GM19351 (cell line): ENCODE measurements around the gene C1QTNF6.

ENCODE experiments used
- ATAC-seq: cut with Tn5 transposase; IDR thresholded peaks from one replicate; pipeline ENCODE4 v1.9.1; 2021; ENCODE audit warnings: mild to moderate bottlenecking, moderate library complexity; ENCODE audit not compliant: unreplicated experiment

Gene C1QTNF6

DNA sequence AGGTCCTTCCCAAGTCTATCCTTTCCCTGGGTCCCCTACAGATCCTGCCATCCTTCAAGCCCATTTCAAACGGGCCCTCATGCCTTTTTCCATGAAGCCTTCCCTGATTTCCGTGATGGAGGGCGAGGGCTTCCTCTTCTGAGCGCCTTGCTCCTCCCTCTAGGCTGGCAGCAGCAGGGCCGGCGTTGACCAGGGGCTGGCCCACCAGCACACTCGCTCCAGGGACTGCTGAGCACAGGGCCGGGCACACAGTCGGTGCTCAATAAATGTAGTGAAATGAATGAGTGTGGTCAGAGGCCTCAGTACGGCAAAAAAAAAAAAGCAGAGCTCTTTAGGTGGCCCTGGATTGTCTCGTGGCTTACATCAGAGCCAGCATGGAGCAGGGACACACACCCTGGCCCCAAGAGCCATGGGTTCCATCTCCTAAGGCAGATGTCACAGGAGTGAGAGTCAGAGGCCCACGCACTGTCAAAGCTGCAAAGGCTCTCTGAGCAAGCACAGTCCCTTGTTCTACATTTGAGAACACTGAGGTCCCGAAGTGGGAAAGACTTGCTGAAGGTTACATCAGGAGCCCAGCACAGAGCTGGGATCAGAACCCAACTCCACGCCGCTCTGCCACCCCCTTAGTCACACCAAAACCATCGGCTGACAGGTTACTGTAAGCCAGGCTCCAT, 41.4 kb downstream of the C1QTNF6 start:
- no peak for ATAC-seq

- ATAC-seq, result no peak
Measured at GRCh38 chr22:37146051-37146385, 42.0 kb downstream of the C1QTNF6 start.

DNA sequence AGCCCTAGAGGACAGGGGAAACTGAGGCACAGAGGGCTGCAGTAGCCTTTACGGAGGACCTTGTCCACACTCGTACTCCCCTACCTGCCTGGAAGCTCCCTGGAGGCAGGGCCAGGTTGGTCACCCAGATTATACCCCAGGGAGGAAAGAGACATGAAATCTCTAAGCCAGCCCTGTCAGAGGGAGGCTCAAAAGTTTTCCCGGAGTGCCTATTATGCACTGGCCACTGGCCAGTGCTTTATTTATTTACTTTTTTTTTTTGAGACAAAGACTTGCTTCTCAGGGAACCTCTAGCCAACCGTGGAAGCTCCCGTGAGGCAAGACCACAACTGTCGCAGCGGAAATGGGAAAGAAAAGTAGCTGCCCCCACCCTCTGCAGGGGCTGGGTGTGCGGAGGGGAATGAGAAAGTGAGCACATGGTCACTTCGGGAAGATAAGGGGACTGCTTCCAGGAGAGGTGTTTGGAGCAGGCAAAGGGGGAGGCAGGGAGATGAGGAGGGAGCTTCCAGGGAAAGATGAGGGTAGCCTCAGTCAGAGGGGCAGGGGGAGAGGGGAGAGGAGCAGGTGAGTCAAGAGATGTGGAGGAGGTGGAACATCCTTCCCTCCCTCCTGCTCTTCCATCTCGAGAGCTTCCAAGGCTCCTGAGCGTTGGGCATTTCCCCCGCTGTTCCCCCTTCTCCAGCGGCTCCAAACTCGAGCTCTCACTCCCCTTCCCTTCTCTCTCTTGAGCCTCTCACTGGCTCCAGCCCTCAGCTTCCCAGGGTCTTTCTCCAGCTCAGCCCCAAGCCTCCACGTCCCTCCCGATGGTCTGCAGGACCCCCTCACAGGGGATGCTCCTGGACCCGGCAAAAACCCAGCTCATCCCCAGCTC, 42.6 kb downstream of the C1QTNF6 start:
- no peak for ATAC-seq

- no peak for ATAC-seq
Measured at GRCh38 chr22:37144180-37144554, 43.9 kb downstream of the C1QTNF6 start.

- no peak for ATAC-seq
Measured at GRCh38 chr22:37141971-37142370, 46.1 kb downstream of the C1QTNF6 start.

DNA sequence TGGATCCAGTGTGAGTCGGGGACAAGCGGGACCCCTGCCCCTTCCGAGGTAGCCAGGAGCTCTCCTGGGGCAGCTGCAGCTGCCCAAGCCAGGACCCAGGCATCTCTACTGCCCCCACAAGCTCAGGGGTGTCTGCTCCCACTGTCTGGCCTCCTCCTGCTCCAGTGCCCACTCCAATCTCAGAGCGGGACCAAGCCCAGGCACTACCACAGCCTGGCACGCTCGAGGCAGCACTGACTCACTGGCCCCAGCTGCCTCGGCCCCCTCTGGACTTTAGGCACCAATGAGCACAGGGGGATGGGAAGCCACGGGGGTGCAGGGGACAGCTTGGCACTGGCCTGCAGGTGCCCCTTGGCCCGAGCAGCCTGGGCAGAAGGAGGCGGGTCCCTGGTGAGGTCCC, 46.6 kb downstream of the C1QTNF6 start:
- ATAC-seq, result no peak

DNA sequence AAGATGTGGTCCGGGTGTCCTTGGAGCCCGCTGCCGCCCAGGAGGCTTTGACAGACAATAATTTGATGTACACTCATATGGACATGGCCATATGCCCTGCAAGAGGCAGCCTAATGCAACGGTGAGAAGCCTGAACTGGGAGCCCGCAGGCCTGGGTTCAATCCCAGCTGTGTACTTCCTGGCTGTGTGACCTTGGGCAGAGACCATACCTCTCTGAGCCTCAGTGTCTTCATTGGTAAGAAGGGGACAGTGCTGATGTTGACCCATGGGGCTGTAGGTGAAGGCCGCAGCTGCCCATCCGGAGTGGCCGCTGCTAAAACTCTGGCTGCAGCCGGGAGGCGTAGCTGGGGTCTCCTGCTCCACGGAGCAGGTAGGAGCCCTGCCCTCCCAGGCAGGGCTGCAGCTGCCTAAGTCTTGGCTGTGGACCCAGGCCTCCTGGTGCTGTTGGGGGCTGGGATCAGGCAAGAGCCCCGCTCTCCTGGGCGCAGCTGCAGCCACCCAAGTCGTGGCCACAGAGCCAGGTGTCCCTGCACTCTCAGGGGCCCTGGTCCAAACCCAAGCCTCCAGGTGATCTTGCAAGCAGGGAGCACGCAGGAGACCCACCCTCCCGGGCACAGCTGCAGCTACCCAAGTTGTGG, 47.2 kb downstream of the C1QTNF6 start:
- no peak for ATAC-seq

DNA sequence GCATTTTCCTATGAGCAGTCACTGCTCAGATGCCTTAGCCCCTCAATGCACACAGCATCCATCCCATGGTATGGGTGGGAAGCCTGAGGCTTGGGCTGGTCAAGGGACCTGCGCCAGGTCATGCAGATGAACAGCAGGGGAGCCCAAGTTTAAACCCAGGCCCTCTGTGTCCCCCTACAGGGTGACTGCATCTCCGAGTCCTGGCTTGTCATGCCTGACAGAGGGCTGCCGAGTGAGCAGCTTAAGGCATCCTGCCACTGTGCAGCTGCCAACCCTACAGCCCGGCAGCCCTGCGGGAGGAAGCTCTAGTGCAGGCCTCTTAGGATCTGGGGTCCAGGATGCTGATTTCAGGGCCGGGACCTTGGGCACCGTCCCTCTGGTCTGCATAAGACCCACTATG, 48.3 kb downstream of the C1QTNF6 start:
- ATAC-seq, result no peak

DNA sequence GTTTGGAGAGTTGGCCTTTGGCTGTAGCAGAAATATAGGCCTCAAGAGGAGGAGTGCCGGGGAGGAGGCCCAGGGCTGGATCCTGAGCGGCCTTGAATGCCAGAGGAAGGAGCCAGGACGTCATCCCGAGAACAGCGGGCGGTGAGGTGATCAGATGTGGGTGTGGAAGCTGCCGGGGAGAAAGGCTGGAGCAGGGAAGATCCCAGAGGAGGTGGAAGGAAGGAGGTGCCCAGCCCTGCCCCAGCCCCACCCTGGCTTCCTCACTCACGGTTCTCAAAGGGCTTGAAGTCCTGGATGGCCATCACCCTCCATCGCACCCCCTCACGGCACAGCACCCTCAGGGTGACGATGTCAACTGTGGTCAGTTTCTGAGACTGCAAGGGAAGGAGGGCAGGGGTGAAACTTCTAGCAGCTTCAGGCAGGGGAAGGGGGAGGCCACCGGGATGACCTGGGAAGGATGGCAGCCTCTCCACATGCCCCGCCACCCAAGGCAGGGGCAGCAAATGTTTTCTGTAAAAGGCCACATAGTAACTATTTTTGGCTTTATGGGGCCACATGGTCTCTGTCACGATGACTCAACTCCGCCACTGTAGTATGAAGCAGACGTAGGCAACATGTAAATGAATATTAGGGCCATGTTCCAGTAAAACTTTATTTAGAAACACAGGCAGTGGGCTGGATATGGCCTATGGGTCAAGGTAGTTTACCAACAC, 49.0 kb downstream of the C1QTNF6 start:
- no peak for ATAC-seq

DNA sequence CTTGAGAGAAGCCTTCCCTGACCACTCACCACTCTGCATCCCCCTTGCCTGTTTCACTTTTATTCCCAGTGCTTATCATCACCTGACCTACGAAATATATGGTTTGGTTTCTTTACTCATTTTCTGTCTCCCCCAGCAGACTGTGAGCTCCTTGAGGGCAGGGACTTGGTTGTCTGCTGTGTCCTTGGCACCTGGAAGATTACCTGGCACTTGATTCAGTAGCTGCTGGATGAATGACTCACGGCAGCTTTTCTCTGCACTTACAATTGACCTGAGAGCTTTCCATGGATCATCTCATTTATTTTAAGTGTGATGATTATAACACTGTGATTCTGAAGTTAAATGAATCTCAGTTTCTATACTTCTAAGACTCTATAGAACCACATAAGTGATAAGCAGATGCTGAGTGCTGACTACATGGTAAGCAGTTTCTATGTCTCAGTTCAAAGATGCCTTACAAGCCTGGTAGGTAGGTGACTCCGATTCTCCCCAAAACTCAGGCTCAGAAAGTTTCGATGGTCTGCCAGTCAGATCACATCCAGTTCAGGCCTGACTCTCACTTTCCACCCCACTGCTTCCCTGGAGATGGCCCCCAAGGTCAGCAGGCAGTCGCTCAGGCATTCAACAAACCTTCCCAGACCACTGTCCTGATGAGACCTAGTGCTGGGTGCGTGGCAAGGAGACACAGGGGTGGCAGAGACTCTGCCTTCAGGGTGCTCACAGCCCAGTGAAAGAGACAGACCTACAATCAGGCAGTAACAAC, 50.0 kb downstream of the C1QTNF6 start:
- ATAC-seq, result no peak

- no peak for ATAC-seq
Measured at GRCh38 chr22:37137131-37137530, 50.9 kb downstream of the C1QTNF6 start.

DNA sequence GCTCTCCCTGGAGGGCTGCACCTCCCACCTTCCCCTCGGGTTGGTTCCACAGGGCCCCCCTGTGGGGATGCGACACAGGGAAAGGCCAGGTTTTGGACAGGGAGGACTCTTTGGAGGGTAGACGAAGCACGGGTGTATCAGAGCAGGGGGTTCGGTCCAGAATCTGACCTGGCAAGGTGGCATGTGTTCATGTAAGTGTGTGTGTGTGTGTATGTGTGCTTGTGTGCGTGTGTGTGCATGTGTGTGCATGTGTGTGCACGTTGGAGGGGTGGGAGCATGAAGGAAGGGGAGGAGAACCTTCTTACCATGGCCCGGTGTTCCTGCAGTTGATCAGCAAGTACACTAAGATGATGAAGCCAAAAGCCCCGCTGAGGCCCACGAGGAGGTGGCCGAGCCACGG, 53.0 kb downstream of the C1QTNF6 start:
- no peak for ATAC-seq

DNA sequence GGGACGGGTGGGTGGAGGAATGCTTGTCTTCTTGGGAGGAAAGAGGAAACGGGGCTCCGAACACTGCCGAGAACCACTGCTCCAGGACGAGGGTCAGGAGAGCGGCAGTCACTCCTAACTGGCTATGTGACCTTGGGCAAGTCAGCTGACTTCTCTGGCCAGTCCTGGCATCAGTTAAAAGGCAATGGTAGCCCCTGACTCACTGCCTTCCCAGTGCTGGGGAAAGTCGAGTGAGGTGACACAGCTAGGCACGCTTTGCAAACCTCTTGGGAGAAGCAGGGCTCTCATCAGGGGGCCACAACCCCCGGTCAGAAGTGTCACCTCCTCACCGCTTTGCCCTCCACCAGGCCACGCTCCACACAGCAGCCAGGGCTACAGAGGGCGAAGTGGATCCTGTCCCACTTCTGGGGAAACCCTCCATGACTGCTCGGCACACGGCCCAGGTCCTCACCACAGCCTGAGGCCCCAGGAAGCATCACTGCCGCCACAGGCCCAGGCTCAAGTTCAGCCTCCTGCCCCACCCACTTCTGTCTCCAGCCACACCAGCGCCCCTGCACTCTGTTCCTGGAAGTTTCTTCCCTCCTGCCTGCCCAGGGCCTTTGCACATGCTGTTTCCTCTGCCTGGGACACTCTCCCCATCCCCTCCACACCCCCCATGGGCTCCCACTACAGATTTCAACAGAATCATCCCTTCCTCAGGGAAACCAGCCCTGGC, 54.6 kb downstream of the C1QTNF6 start:
- ATAC-seq, result no peak

DNA sequence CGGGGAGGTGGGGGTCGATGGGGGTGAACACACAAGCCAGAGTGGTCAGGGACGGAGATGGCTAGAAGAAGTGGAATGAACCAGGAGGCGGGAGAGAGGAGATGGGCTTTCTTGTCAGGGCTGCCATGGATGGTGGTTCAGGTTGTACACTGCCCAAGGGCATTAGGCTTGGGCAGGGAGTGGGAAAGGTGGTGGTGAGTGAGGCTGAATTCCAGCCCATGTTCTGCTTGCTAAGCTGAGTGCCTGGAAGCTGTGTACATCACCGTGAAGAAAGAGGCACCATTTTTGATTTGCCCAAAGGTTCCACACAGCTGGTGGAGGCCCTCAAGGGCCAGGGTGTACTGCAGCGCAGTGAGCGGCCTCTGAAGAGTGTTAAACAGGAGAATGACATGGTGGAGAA, 55.3 kb downstream of the C1QTNF6 start:
- no peak for ATAC-seq
